ENCODE results near the gene UBE3D.

Gene UBE3D

GRCh38 chr6:82971877-82972460 is 93.7 kb downstream of the UBE3D start:
- TF ChIP-seq GABPA (IDR thresholded peaks at IDR 0.05; ENCODE audit: low read depth) (no peak), POLR2AphosphoS5 (IDR thresholded peaks at IDR 0.05; ENCODE audit: low read depth) (no peak), CTCF (IDR thresholded peaks at IDR 0.05; ENCODE audit: insufficient read depth, low read length) (no peak), REST (IDR thresholded peaks at IDR 0.05; ENCODE audit: insufficient replicate concordance, low read depth) (no peak), SPI1 (IDR thresholded peaks at IDR 0.05; ENCODE audit: borderline replicate concordance, low read depth) (no peak)
- H3K4me3 ChIP-seq (replicated peaks; ENCODE audit: insufficient read depth, low read length): no peak overlapping the region
- DNase-seq (ENCODE audit: low read depth in 1 of 2, low spot score in 1 of 2): no peak
- no peak overlapping the region for H3K27ac ChIP-seq (replicated peaks)
- H3K27me3 ChIP-seq (ENCODE audit: insufficient read depth, poor library complexity, severe bottlenecking): no peaks in the 10 kb centered on the region

GRCh38 chr6:82970839-82971238 is 94.8 kb downstream of the UBE3D start:
- Histone ChIP-seq H3K27ac (replicated peaks) (no peak overlapping the region), H3K4me3 (replicated peaks; ENCODE audit: insufficient read depth, low read length) (no peak overlapping the region), H3K27me3 (ENCODE audit: insufficient read depth, poor library complexity, severe bottlenecking) (no peaks in the 10 kb centered on the region)
- no peak for TF ChIP-seq SPI1 (IDR thresholded peaks at IDR 0.05; ENCODE audit: borderline replicate concordance, low read depth)
- TF ChIP-seq POLR2AphosphoS5 (IDR thresholded peaks at IDR 0.05; ENCODE audit: low read depth): no peak
- no peak for TF ChIP-seq GABPA (IDR thresholded peaks at IDR 0.05; ENCODE audit: low read depth)
- TF ChIP-seq CTCF (IDR thresholded peaks at IDR 0.05; ENCODE audit: insufficient read depth, low read length): no peak
- DNase-seq (ENCODE audit: low read depth in 1 of 2, low spot score in 1 of 2): no peak

- no peak for TF ChIP-seq GABPA (IDR thresholded peaks at IDR 0.05; ENCODE audit: low read depth)
- TF ChIP-seq SPI1 (IDR thresholded peaks at IDR 0.05; ENCODE audit: borderline replicate concordance, low read depth): no peak
- Histone ChIP-seq H3K27ac (replicated peaks) (no peak overlapping the region), H3K4me3 (replicated peaks; ENCODE audit: insufficient read depth, low read length) (no peak overlapping the region), H3K27me3 (ENCODE audit: insufficient read depth, poor library complexity, severe bottlenecking) (no peaks in the 10 kb centered on the region)
- no peak for DNase-seq (ENCODE audit: low read depth in 1 of 2, low spot score in 1 of 2)
Observed at GRCh38 chr6:82968708-82969107, 96.9 kb downstream of the UBE3D start.

- no peak for DNase-seq (ENCODE audit: low read depth in 1 of 2, low spot score in 1 of 2)
- no peak for TF ChIP-seq POLR2AphosphoS5 (IDR thresholded peaks at IDR 0.05; ENCODE audit: low read depth)
- Histone ChIP-seq H3K27ac (replicated peaks) (no peak overlapping the region), H3K4me3 (replicated peaks; ENCODE audit: insufficient read depth, low read length) (no peak overlapping the region), H3K27me3 (ENCODE audit: insufficient read depth, poor library complexity, severe bottlenecking) (no peaks in the 10 kb centered on the region)
Observed at GRCh38 chr6:82963191-82963925, 102.3 kb downstream of the UBE3D start.

- no peak for TF ChIP-seq POLR2AphosphoS5 (IDR thresholded peaks at IDR 0.05; ENCODE audit: low read depth)
- H3K27ac ChIP-seq (replicated peaks): no peak overlapping the region
- no peak overlapping the region for H3K4me3 ChIP-seq (replicated peaks; ENCODE audit: insufficient read depth, low read length)
- H3K27me3 ChIP-seq (ENCODE audit: insufficient read depth, poor library complexity, severe bottlenecking): no peaks in the 10 kb centered on the region
- no peak for DNase-seq (ENCODE audit: low read depth in 1 of 2, low spot score in 1 of 2)
Observed at GRCh38 chr6:82959385-82959941, 106.2 kb downstream of the UBE3D start.

GRCh38 chr6:82958551-82958950 is 107.1 kb downstream of the UBE3D start:
- Histone ChIP-seq H3K27me3 (ENCODE audit: insufficient read depth, poor library complexity, severe bottlenecking) (no peaks in the 10 kb centered on the region), H3K27ac (replicated peaks) (no peak overlapping the region), H3K4me3 (replicated peaks; ENCODE audit: insufficient read depth, low read length) (no peak overlapping the region)
- DNase-seq (ENCODE audit: low read depth in 1 of 2, low spot score in 1 of 2): no peak
- TF ChIP-seq SPI1 (IDR thresholded peaks at IDR 0.05; ENCODE audit: borderline replicate concordance, low read depth): no peak
- no peak for TF ChIP-seq REST (IDR thresholded peaks at IDR 0.05; ENCODE audit: insufficient replicate concordance, low read depth)
- TF ChIP-seq CTCF (IDR thresholded peaks at IDR 0.05; ENCODE audit: insufficient read depth, low read length): no peak
- TF ChIP-seq POLR2AphosphoS5 (IDR thresholded peaks at IDR 0.05; ENCODE audit: low read depth): no peak
- no peak for TF ChIP-seq GABPA (IDR thresholded peaks at IDR 0.05; ENCODE audit: low read depth)
